Activated CD4-positive, alpha-beta T cell treated with anti-CD3 and anti-CD28 coated beads for 1 hour (primary cell): Measurements from ENCODE around the gene PSENEN.
"Not testable (repeated sequence)": the region's sequence is repeated elsewhere in the genome, so short reads cannot be mapped to it uniquely, and the experiment has no call there.

Source experiments
- DNase-seq: peaks from one replicate; pipeline ENCODE4 v3.0.0-alpha.2; 2020

The PSENEN gene

GRCh38 chr19:35719402-35720162 lies 25.9 kb upstream of the PSENEN start:
- DNase-seq, result no peak

- DNase-seq, result no peak
These were observed 25.3 kb upstream of the PSENEN start for GRCh38 chr19:35720163-35720524.

GRCh38 chr19:35720648-35721047 lies 24.8 kb upstream of the PSENEN start:
- DNase-seq, result no peak

- DNase-seq, result no peak
These were observed 24.1 kb upstream of the PSENEN start for GRCh38 chr19:35721374-35721773.

- DNase-seq, result no peak
These were observed 23.0 kb upstream of the PSENEN start for GRCh38 chr19:35722461-35722860.

- no peak for DNase-seq
These were observed 22.6 kb upstream of the PSENEN start for GRCh38 chr19:35722897-35723296.

- no peak for DNase-seq
These were observed 21.8 kb upstream of the PSENEN start for GRCh38 chr19:35723671-35724070.

GRCh38 chr19:35724132-35724531 lies 21.3 kb upstream of the PSENEN start:
- not testable (repeated sequence) for DNase-seq

- no peak for DNase-seq
These were observed 20.9 kb upstream of the PSENEN start for GRCh38 chr19:35724560-35724959.

- DNase-seq, result no peak
These were observed 20.1 kb upstream of the PSENEN start for GRCh38 chr19:35725216-35725861.

GRCh38 chr19:35727053-35727955 lies 18.1 kb upstream of the PSENEN start:
- DNase-seq, result no peak

- no peak for DNase-seq
These were observed 17.3 kb upstream of the PSENEN start for GRCh38 chr19:35727956-35728706.

GRCh38 chr19:35729021-35729420 lies 16.4 kb upstream of the PSENEN start:
- DNase-seq, result no peak

GRCh38 chr19:35729763-35730162 lies 15.7 kb upstream of the PSENEN start:
- DNase-seq, result no peak

- no peak for DNase-seq
These were observed 15.1 kb upstream of the PSENEN start for GRCh38 chr19:35730326-35730725.

- DNase-seq, result no peak
These were observed 14.1 kb upstream of the PSENEN start for GRCh38 chr19:35731353-35731752.

- no peak for DNase-seq
These were observed 13.6 kb upstream of the PSENEN start for GRCh38 chr19:35731779-35732405.

GRCh38 chr19:35732540-35733179 lies 12.8 kb upstream of the PSENEN start:
- DNase-seq, result no peak

GRCh38 chr19:35733180-35734125 lies 12.0 kb upstream of the PSENEN start:
- DNase-seq, result no peak

GRCh38 chr19:35734273-35734672 lies 11.2 kb upstream of the PSENEN start:
- no peak for DNase-seq

GRCh38 chr19:35734889-35735288 lies 10.6 kb upstream of the PSENEN start:
- no peak for DNase-seq
